SK-N-SH (cell line): ENCODE results near the gene TP63. TPM values are rescaled to one million over a fixed set of nuclear protein-coding genes. Genes with fewer than 3 reads are reported as not detected.

ENCODE experiments used
- CTCF ChIA-PET: fragments of 300-600, 350-600 bp; formaldehyde crosslinking; extraction: SDS; loops from one replicate; lab custom pipeline; 2021; lab: Yijun Ruan, JAX
- POLR2A ChIA-PET: fragments of 350-600 bp; sonication (Branson Sonifier 250); formaldehyde crosslinking; extraction: SDS; loops from one replicate; lab custom pipeline; 2020; ENCODE audit warnings: antibody characterized with exemption, inconsistent platforms; lab: Yijun Ruan, JAX
- DNase-seq: peaks from one replicate; pipeline ENCODE4 v3.0.0; 2012
- H2AFZ ChIP-seq: fragments of 200-600 bp; sonication (generic); 2 replicates; pipeline ENCODE4 v1.8.1; 2016; ENCODE audit warnings: antibody characterized with exemption, mild to moderate bottlenecking, low read depth
- H3F3A ChIP-seq: fragments of 200-600 bp; sonication (generic); replicated peaks from 2 replicates; pipeline ENCODE3; 2016; ENCODE audit warnings: antibody characterized with exemption, mild to moderate bottlenecking; ENCODE audit not compliant: insufficient read depth
- H3K27ac ChIP-seq, 2 experiments: fragments of 200-500 bp in 1 of 2; fragments of 200-600 bp in 1 of 2; sonication (Bioruptor generic) in 1 of 2; sonication (generic), shearing (Covaris generic) in 1 of 2; 2 replicates each; pipeline versions ENCODE4 v1.5.1 to v1.6.1; 2014 to 2016; ENCODE audit warnings: low read depth in 2 of 2, inconsistent platforms in 1 of 2, low read length in 1 of 2, mild to moderate bottlenecking in 1 of 2, mixed read lengths in 1 of 2
- H3K27me3 ChIP-seq: fragments of 200-600 bp; sonication (generic), shearing (Covaris generic); 2 replicates; pipeline ENCODE4 v1.6.1; 2016; ENCODE audit warnings: mixed run types; ENCODE audit not compliant: insufficient read depth
- H3K36me3 ChIP-seq, 2 experiments: fragments of 200-500 bp in 1 of 2; fragments of 200-600 bp in 1 of 2; sonication (Bioruptor generic) in 1 of 2; sonication (generic) in 1 of 2; replicated peaks in 1 of 2; 2 replicates each; pipeline versions ENCODE3 to v1.5.1; 2014 to 2016; ENCODE audit warnings: low read length in 1 of 2, mild to moderate bottlenecking in 1 of 2; ENCODE audit not compliant: insufficient read depth in 2 of 2, control insufficient read depth in 1 of 2
- H3K4me1 ChIP-seq, 2 experiments: fragments of 200-500 bp in 1 of 2; fragments of 200-600 bp in 1 of 2; sonication (Bioruptor generic) in 1 of 2; sonication (generic), shearing (Covaris generic) in 1 of 2; 2 replicates each; pipeline versions ENCODE4 v1.5.1 to v1.6.1; 2014 to 2016; ENCODE audit warnings: low read depth in 1 of 2, low read length in 1 of 2, mixed run types in 1 of 2; ENCODE audit not compliant: insufficient read depth in 2 of 2, control insufficient read depth in 1 of 2
- H3K4me2 ChIP-seq: fragments of 200-600 bp; sonication (generic), shearing (Covaris generic); 2 replicates; pipeline ENCODE4 v1.6.1; 2017; ENCODE audit warnings: mixed run types
- H3K4me3 ChIP-seq, 2 experiments: fragments of 200-500 bp in 1 of 2; fragments of 200-600 bp in 1 of 2; sonication (Bioruptor generic) in 1 of 2; sonication (generic), shearing (Covaris generic) in 1 of 2; 2 replicates each; pipeline versions ENCODE4 v1.5.1 to v1.8.1; 2014 to 2016; ENCODE audit warnings: low read depth in 2 of 2, inconsistent platforms in 1 of 2, low read length in 1 of 2, mild to moderate bottlenecking in 1 of 2, mixed read lengths in 1 of 2, moderate library complexity in 1 of 2
- H3K79me2 ChIP-seq: fragments of 200-600 bp; sonication (generic); 2 replicates; pipeline ENCODE4 v1.8.1; 2017; ENCODE audit warnings: mild to moderate bottlenecking; ENCODE audit not compliant: insufficient read depth
- H3K9ac ChIP-seq: fragments of 200-600 bp; sonication (generic); 2 replicates; pipeline ENCODE4 v1.6.1; 2017; ENCODE audit warnings: mixed run types
- H3K9me2 ChIP-seq: fragments of 200-600 bp; sonication (generic); 2 replicates; pipeline ENCODE4 v1.6.1; 2017; ENCODE audit warnings: mixed run types
- H3K9me3 ChIP-seq: fragments of 200-600 bp; sonication (generic); 2 replicates; pipeline ENCODE4 v1.6.1; 2017; ENCODE audit warnings: mixed run types, mild to moderate bottlenecking, moderate library complexity
- H4K20me1 ChIP-seq: fragments of 200-600 bp; sonication (generic); 2 replicates; pipeline ENCODE4 v1.6.1; 2017; ENCODE audit warnings: mild to moderate bottlenecking, mixed run types; ENCODE audit not compliant: insufficient read depth
- CHD2 ChIP-seq: fragments of 150-350 bp; IDR thresholded peaks from 2 replicates; pipeline ENCODE4 v1.6.1; 2018; ENCODE audit warnings: low read length; ENCODE audit not compliant: partially characterized antibody
- ELF1 ChIP-seq: IDR thresholded peaks from 2 replicates; pipeline ENCODE4 v1.4.0; 2012
- EZH2phosphoT487 ChIP-seq: fragments of 200-600 bp; sonication (generic); IDR thresholded peaks from 2 replicates; pipeline ENCODE4 v1.6.1; 2017; ENCODE audit warnings: low read depth, mixed run types, mild to moderate bottlenecking, antibody characterized with exemption, moderate library complexity, borderline replicate concordance
- GATA2 ChIP-seq: sonication (generic); formaldehyde crosslinking; IDR thresholded peaks from 2 replicates; pipeline ENCODE4 v1.5.0; 2020; ENCODE audit warnings: mild to moderate bottlenecking, missing genetic modification reagents
- NRF1 ChIP-seq: IDR thresholded peaks from 2 replicates; pipeline ENCODE4 v1.6.1; 2012; ENCODE audit warnings: low read depth, mild to moderate bottlenecking, low read length
- RAD21 ChIP-seq: IDR thresholded peaks from 2 replicates; pipeline ENCODE4 v1.6.1; 2012; ENCODE audit warnings: mild to moderate bottlenecking, low read length
- RCOR1 ChIP-seq: fragments of 150-350 bp; IDR thresholded peaks from 2 replicates; pipeline ENCODE4 v1.6.1; 2017; ENCODE audit warnings: antibody characterized with exemption, low read length
- RFX5 ChIP-seq: IDR thresholded peaks from 2 replicates; pipeline ENCODE4 v1.6.1; 2012; ENCODE audit warnings: mild to moderate bottlenecking, improper control_type of control experiment, low read length
- SMC3 ChIP-seq: IDR thresholded peaks from 2 replicates; pipeline ENCODE4 v1.6.1; 2012; ENCODE audit warnings: low read depth, low read length, improper control_type of control experiment
- YY1 ChIP-seq: IDR thresholded peaks from 2 replicates; pipeline ENCODE4 v1.4.0; 2012; ENCODE audit warnings: low read depth, mild to moderate bottlenecking
- WGBS: methylation state at CpG from one replicate; pipeline ENCODE4 v1.1.6; 2017; ENCODE audit warnings: low lambda C conversion rate; 5-methylcytosine and 5-hydroxymethylcytosine counted together
- polyA plus RNA-seq, 3 experiments: library from polyadenylated mRNA; depleted of rRNA; stranded (reverse); fragments of >200 nt; gene quantifications; 2 replicates each; pipeline ENCODE4 v1.2.3, GENCODE V29; 2012
- TF ChIP-seq, protein P1 (sequence below): fragments of 150-350 bp; IDR thresholded peaks from 2 replicates; pipeline ENCODE4 v1.6.1; 2017; ENCODE audit warnings: antibody characterized with exemption, low read length, low read depth, borderline replicate concordance
- TF ChIP-seq, protein P2 (sequence below): IDR thresholded peaks from 2 replicates; pipeline ENCODE4 v1.4.0; 2012; ENCODE audit warnings: low read depth
- TF ChIP-seq, protein P3 (sequence below): IDR thresholded peaks from 2 replicates; pipeline ENCODE4 v1.6.1; 2012; ENCODE audit warnings: mild to moderate bottlenecking, low read depth, low read length, moderate library complexity
- TF ChIP-seq, protein P4 (sequence below): IDR thresholded peaks from 2 replicates; pipeline ENCODE4 v1.4.0; 2012; ENCODE audit warnings: low read depth, borderline replicate concordance
- TF ChIP-seq, protein P5 (sequence below): fragments of 150-350 bp; IDR thresholded peaks from 2 replicates; pipeline ENCODE4 v1.6.1; 2016; ENCODE audit warnings: mild to moderate bottlenecking, low read depth, low read length
- TF ChIP-seq, protein P6 (sequence below): IDR thresholded peaks from 2 replicates; pipeline ENCODE4 v1.4.0; 2012; ENCODE audit warnings: low read depth, borderline replicate concordance

TP63 gene
- polyA plus RNA-seq, 1 of the 3 experiments (the other 2 are of a cell fraction), result not detected

DNA sequence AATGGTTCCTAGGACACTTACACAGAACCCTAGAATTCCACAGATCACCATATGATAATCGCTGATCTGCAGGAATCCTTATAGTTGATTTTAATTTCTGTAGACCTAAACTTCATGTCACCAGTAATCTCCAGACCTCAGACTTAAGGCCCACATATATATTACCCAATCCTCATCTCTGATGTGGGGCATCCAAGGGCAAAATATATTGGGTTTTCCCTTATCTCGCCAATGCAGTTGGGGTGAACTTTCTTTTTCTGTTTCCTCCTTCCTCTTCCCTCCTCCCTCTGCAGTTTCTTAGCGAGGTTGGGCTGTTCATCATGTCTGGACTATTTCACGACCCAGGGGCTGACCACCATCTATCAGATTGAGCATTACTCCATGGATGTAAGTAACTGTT lies 259.3 kb downstream of the TP63 start (continued):
- TF ChIP-seq, protein P1, sequence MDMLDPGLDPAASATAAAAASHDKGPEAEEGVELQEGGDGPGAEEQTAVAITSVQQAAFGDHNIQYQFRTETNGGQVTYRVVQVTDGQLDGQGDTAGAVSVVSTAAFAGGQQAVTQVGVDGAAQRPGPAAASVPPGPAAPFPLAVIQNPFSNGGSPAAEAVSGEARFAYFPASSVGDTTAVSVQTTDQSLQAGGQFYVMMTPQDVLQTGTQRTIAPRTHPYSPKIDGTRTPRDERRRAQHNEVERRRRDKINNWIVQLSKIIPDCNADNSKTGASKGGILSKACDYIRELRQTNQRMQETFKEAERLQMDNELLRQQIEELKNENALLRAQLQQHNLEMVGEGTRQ, result no peak

DNA sequence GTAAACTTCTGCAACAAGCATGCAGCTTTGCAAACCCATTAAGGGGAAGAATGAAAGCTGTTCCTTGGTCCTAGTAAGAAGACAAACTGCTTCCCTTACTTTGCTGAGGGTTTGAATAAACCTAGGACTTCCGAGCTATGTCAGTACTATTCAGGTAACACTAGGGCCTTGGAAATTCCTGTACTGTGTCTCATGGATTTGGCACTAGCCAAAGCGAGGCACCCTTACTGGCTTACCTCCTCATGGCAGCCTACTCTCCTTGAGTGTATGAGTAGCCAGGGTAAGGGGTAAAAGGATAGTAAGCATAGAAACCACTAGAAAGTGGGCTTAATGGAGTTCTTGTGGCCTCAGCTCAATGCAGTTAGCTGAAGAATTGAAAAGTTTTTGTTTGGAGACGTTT lies 265.3 kb downstream of the TP63 start:
- H3K4me2 ChIP-seq, result no peak overlapping the region
- no peaks in the 10 kb centered on the region for H3K9me3 ChIP-seq
- no peaks in the 10 kb centered on the region for H4K20me1 ChIP-seq
- POLR2A ChIA-PET, result no interaction called here
- no peak overlapping the region for H2AFZ ChIP-seq
- CTCF ChIA-PET, result no interaction called here
- H3K36me3 ChIP-seq, result no peaks in the 10 kb centered on the region
- H3K4me3 ChIP-seq, result no peak overlapping the region
- no peaks in the 10 kb centered on the region for H3K4me1 ChIP-seq
- TF ChIP-seq ELF1 (no peak), RFX5 (no peak), GATA2 (CRISPR knock-in tag) (no peak), NRF1 (no peak), SMC3 (no peak)
- TF ChIP-seq, protein P2, sequence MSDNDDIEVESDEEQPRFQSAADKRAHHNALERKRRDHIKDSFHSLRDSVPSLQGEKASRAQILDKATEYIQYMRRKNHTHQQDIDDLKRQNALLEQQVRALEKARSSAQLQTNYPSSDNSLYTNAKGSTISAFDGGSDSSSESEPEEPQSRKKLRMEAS, result no peak
- TF ChIP-seq, protein P3, sequence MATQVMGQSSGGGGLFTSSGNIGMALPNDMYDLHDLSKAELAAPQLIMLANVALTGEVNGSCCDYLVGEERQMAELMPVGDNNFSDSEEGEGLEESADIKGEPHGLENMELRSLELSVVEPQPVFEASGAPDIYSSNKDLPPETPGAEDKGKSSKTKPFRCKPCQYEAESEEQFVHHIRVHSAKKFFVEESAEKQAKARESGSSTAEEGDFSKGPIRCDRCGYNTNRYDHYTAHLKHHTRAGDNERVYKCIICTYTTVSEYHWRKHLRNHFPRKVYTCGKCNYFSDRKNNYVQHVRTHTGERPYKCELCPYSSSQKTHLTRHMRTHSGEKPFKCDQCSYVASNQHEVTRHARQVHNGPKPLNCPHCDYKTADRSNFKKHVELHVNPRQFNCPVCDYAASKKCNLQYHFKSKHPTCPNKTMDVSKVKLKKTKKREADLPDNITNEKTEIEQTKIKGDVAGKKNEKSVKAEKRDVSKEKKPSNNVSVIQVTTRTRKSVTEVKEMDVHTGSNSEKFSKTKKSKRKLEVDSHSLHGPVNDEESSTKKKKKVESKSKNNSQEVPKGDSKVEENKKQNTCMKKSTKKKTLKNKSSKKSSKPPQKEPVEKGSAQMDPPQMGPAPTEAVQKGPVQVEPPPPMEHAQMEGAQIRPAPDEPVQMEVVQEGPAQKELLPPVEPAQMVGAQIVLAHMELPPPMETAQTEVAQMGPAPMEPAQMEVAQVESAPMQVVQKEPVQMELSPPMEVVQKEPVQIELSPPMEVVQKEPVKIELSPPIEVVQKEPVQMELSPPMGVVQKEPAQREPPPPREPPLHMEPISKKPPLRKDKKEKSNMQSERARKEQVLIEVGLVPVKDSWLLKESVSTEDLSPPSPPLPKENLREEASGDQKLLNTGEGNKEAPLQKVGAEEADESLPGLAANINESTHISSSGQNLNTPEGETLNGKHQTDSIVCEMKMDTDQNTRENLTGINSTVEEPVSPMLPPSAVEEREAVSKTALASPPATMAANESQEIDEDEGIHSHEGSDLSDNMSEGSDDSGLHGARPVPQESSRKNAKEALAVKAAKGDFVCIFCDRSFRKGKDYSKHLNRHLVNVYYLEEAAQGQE, result no peak
- TF ChIP-seq, all 33 proteins: peak for 0
- WGBS, result 8% methylated on average over 3 of the region's 3 CpGs
- DNase-seq, result no peak
- Histone ChIP-seq H3K9me2 (0 out of 2 replicates have a peak, but pooled peaks cover 3% of the 10 kb centered on the region), H3K27ac (no peak overlapping the region), H3K27me3 (no peaks in the 10 kb centered on the region), H3F3A (no peaks in the 10 kb centered on the region), H3K79me2 (no peaks in the 10 kb centered on the region), H3K9ac (no peak overlapping the region)

DNA sequence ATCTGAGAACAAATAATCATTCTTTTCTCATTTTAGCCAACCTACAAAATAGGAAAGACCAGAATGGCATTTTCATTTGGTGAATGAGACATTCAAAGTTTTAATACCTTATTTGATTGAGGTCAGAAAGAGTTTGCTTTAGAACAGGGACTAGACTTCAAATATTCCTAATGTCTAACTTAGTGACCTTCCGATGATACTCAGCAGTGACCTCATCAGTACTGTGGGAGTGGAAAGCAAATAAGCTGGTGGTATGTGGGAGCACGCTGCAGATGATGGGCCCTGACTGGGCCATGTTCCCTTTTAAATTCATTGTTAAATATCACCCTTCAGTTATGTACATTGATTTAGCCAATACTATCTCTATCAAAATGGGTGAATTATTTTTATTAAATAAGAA lies 266.2 kb downstream of the TP63 start:
- Histone ChIP-seq H3K9me2 (0 out of 2 replicates have a peak, but pooled peaks cover 3% of the 10 kb centered on the region), H3K27me3 (no peaks in the 10 kb centered on the region), H3K9me3 (no peaks in the 10 kb centered on the region), H3F3A (no peaks in the 10 kb centered on the region), H3K4me2 (no peak overlapping the region), H2AFZ (no peak overlapping the region), H3K27ac (no peak overlapping the region), H3K4me1 (no peaks in the 10 kb centered on the region), H3K4me3 (no peak overlapping the region), H3K36me3 (no peaks in the 10 kb centered on the region), H3K79me2 (no peaks in the 10 kb centered on the region), H4K20me1 (no peaks in the 10 kb centered on the region), H3K9ac (no peak overlapping the region)
- 35% methylated on average over 2 of the region's 2 CpGs for WGBS
- POLR2A ChIA-PET, result no interaction called here
- no peak for DNase-seq
- CTCF ChIA-PET, result no interaction called here
- TF ChIP-seq, protein P4, sequence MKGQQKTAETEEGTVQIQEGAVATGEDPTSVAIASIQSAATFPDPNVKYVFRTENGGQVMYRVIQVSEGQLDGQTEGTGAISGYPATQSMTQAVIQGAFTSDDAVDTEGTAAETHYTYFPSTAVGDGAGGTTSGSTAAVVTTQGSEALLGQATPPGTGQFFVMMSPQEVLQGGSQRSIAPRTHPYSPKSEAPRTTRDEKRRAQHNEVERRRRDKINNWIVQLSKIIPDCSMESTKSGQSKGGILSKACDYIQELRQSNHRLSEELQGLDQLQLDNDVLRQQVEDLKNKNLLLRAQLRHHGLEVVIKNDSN, result no peak
- no peak for TF ChIP-seq RCOR1
- no peak for TF ChIP-seq SMC3
- TF ChIP-seq YY1, result no peak
- TF ChIP-seq RFX5, result no peak
- TF ChIP-seq, protein P5, sequence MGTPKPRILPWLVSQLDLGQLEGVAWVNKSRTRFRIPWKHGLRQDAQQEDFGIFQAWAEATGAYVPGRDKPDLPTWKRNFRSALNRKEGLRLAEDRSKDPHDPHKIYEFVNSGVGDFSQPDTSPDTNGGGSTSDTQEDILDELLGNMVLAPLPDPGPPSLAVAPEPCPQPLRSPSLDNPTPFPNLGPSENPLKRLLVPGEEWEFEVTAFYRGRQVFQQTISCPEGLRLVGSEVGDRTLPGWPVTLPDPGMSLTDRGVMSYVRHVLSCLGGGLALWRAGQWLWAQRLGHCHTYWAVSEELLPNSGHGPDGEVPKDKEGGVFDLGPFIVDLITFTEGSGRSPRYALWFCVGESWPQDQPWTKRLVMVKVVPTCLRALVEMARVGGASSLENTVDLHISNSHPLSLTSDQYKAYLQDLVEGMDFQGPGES, result no peak
- TF ChIP-seq, protein P6, sequence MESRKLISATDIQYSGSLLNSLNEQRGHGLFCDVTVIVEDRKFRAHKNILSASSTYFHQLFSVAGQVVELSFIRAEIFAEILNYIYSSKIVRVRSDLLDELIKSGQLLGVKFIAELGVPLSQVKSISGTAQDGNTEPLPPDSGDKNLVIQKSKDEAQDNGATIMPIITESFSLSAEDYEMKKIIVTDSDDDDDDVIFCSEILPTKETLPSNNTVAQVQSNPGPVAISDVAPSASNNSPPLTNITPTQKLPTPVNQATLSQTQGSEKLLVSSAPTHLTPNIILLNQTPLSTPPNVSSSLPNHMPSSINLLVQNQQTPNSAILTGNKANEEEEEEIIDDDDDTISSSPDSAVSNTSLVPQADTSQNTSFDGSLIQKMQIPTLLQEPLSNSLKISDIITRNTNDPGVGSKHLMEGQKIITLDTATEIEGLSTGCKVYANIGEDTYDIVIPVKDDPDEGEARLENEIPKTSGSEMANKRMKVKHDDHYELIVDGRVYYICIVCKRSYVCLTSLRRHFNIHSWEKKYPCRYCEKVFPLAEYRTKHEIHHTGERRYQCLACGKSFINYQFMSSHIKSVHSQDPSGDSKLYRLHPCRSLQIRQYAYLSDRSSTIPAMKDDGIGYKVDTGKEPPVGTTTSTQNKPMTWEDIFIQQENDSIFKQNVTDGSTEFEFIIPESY, result no peak
- TF ChIP-seq GATA2 (CRISPR knock-in tag), result no peak
- TF ChIP-seq RAD21, result no peak
- TF ChIP-seq EZH2phosphoT487, result no peak
- TF ChIP-seq CHD2, result no peak
- TF ChIP-seq NRF1, result no peak
